Kidney epithelial cell (primary cell): ENCODE results near the gene GOT1. TPM values are rescaled to one million over a fixed set of nuclear protein-coding genes. Genes with fewer than 3 reads are reported as not detected.

ENCODE experiments used
- DNase-seq: peaks from one replicate; pipeline ENCODE4 v3.0.0-alpha.2; 2010; ENCODE audit warnings: low read depth
- H3K27me3 ChIP-seq: 2 replicates; pipeline ENCODE4 v1.6.0; 2011; ENCODE audit warnings: low read length; ENCODE audit not compliant: control insufficient read depth, insufficient read depth
- H3K36me3 ChIP-seq: 2 replicates; pipeline ENCODE4 v1.5.1; 2011; ENCODE audit warnings: low read length; ENCODE audit not compliant: control insufficient read depth, insufficient read depth
- H3K4me3 ChIP-seq: 2 replicates; pipeline ENCODE4 v1.5.1; 2011; ENCODE audit warnings: low read depth, mild to moderate bottlenecking, control low read depth, low read length
- CTCF ChIP-seq: IDR thresholded peaks from 2 replicates; pipeline ENCODE4 v1.5.1; 2011; ENCODE audit warnings: mild to moderate bottlenecking, moderate library complexity, low read length, control low read depth, inconsistent platforms; ENCODE audit not compliant: insufficient read depth, poor library complexity, severe bottlenecking
- total RNA-seq: library from RNA; depleted of rRNA; stranded (reverse); fragments of >200 nt; gene quantifications from 2 replicates; pipeline ENCODE4 v1.2.3, GENCODE V29; 2015

The GOT1 gene
- total RNA-seq, 1 donor from 2014 or later, result 73.7 TPM

GRCh38 chr10:99364125-99364524 is 66.3 kb downstream of the GOT1 start:
- H3K27me3 ChIP-seq, result no peaks in the 10 kb centered on the region
- DNase-seq, result no peak
- H3K4me3 ChIP-seq, result no peak overlapping the region
- H3K36me3 ChIP-seq, result no peaks in the 10 kb centered on the region
- no peak for TF ChIP-seq CTCF

- Histone ChIP-seq H3K36me3 (no peaks in the 10 kb centered on the region), H3K27me3 (no peaks in the 10 kb centered on the region), H3K4me3 (no peak overlapping the region)
- no peak for TF ChIP-seq CTCF
- DNase-seq, result no peak
These were observed 69.5 kb downstream of the GOT1 start for GRCh38 chr10:99360934-99361333.

- Histone ChIP-seq H3K27me3 (no peaks in the 10 kb centered on the region), H3K36me3 (no peaks in the 10 kb centered on the region), H3K4me3 (no peak overlapping the region)
- TF ChIP-seq CTCF, result no peak
- no peak for DNase-seq
These were observed 72.3 kb downstream of the GOT1 start for GRCh38 chr10:99358101-99358500.

- Histone ChIP-seq H3K4me3 (no peak overlapping the region), H3K36me3 (no peaks in the 10 kb centered on the region), H3K27me3 (no peaks in the 10 kb centered on the region)
- no peak for DNase-seq
- TF ChIP-seq CTCF, result no peak
These were observed 72.7 kb downstream of the GOT1 start for GRCh38 chr10:99357691-99358090.

- no peaks in the 10 kb centered on the region for H3K36me3 ChIP-seq
- no peak for TF ChIP-seq CTCF
These were observed 77.2 kb downstream of the GOT1 start for GRCh38 chr10:99353182-99353581.

GRCh38 chr10:99347672-99348071 is 82.8 kb downstream of the GOT1 start:
- no peak for TF ChIP-seq CTCF
- H3K36me3 ChIP-seq, result no peaks in the 10 kb centered on the region
- no peak for DNase-seq
- H3K4me3 ChIP-seq, result no peak overlapping the region
- H3K27me3 ChIP-seq, result no peaks in the 10 kb centered on the region

More at GRCh38 chr10:99353182-99353581, 77.2 kb downstream of the GOT1 start:
- no peak overlapping the region for H3K4me3 ChIP-seq
- no peaks in the 10 kb centered on the region for H3K27me3 ChIP-seq
- DNase-seq, result no peak
